ENCODE data around the gene ADARB2. TPM values are rescaled to one million over a fixed set of nuclear protein-coding genes. Genes with fewer than 3 reads are reported as not detected.

ADARB2 gene
- total RNA-seq, 3 donors from 2014 or later (not counting 1 experiment from before 2014, with no cell fraction given), result 0.27 to 0.78 (median 0.40) TPM

DNA sequence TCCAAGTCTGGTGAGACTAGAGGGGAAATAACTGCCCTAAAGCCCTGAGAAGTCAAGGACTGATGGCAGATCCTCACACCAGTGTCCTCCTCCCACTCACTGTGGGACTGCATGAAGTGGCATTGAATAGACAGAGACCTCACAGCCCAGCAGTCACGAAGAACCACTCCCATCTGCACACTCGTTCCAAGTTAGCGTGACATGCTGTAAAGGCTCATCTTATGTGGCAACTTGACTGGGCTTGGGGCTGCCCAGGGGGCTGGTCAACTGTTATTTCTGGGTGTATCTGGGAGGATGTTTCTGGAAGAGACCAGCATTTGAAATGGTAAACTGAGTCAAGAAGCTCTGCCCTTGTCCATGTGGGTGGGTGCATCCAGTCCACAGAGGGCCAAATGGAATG lies 104.7 kb downstream of the ADARB2 start:
- TF ChIP-seq, protein P1, sequence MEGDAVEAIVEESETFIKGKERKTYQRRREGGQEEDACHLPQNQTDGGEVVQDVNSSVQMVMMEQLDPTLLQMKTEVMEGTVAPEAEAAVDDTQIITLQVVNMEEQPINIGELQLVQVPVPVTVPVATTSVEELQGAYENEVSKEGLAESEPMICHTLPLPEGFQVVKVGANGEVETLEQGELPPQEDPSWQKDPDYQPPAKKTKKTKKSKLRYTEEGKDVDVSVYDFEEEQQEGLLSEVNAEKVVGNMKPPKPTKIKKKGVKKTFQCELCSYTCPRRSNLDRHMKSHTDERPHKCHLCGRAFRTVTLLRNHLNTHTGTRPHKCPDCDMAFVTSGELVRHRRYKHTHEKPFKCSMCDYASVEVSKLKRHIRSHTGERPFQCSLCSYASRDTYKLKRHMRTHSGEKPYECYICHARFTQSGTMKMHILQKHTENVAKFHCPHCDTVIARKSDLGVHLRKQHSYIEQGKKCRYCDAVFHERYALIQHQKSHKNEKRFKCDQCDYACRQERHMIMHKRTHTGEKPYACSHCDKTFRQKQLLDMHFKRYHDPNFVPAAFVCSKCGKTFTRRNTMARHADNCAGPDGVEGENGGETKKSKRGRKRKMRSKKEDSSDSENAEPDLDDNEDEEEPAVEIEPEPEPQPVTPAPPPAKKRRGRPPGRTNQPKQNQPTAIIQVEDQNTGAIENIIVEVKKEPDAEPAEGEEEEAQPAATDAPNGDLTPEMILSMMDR (IDR thresholded peaks at IDR 0.05), result no peak
- intact Hi-C loops (cut with micrococcal nuclease), result no loop called here
- no peaks in the 10 kb centered on the region for H3K27me3 ChIP-seq (ENCODE audit: control insufficient read depth, insufficient read depth, low read length)
- H3K36me3 ChIP-seq (ENCODE audit: control insufficient read depth, insufficient read depth, low read length), result no peaks in the 10 kb centered on the region
- no peak overlapping the region for H3K27ac ChIP-seq (ENCODE audit: low read length)
- peaks cover 0 to 13% of the 10 kb centered on the region in 2 donors for H3K27me3 Mint-ChIP-seq (ENCODE audit: low read depth in 2 of 2)
- no peak overlapping the region for H3K4me3 Mint-ChIP-seq
- H3K36me3 Mint-ChIP-seq, result no peaks in the 10 kb centered on the region
- no peaks in the 10 kb centered on the region for H3K9me3 Mint-ChIP-seq
- DNase-seq (no peak), ATAC-seq (no peak)
- H3K4me3 ChIP-seq (ENCODE audit: low read length), result no peak overlapping the region
- no peak overlapping the region for H3K27ac Mint-ChIP-seq
- H3K4me1 ChIP-seq (ENCODE audit: control insufficient read depth, insufficient read depth, low read length), result no peaks in the 10 kb centered on the region
- WGBS (ENCODE audit: insufficient coverage), result 97% methylated on average over 3 of the region's 3 CpGs
- H3K9me3 ChIP-seq (ENCODE audit: control insufficient read depth, insufficient read depth, low read length), result no peaks in the 10 kb centered on the region
- H3K4me1 Mint-ChIP-seq, result no peaks in the 10 kb centered on the region

DNA sequence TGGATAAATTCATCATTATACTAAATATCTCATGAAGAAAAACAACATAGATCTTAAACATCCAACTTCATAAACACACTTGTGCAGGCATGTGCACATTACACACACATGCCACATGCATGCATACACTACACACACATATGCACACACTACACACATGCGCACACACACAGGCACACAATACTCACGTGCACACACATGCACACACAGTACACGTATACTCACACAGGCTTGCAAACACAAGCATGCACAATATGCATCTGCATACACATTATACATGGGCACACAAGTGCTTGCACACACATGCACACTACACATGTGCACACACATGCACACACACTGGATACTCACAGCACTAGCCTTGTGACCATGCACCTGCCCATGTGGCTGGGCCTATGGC lies 105.2 kb downstream of the ADARB2 start:
- no peak overlapping the region for H3K27ac ChIP-seq (ENCODE audit: low read length)
- H3K27ac Mint-ChIP-seq, result no peak overlapping the region
- 87% methylated on average over 3 of the region's 3 CpGs for WGBS (ENCODE audit: insufficient coverage)
- ATAC-seq (peak in 1 of 3 donors; percentile 28), DNase-seq (no peak)
- no peaks in the 10 kb centered on the region for H3K27me3 ChIP-seq (ENCODE audit: control insufficient read depth, insufficient read depth, low read length)
- H3K4me1 ChIP-seq (ENCODE audit: control insufficient read depth, insufficient read depth, low read length), result no peaks in the 10 kb centered on the region
- no peaks in the 10 kb centered on the region for H3K36me3 ChIP-seq (ENCODE audit: control insufficient read depth, insufficient read depth, low read length)
- H3K36me3 Mint-ChIP-seq, result no peaks in the 10 kb centered on the region
- H3K9me3 Mint-ChIP-seq, result no peaks in the 10 kb centered on the region
- H3K4me3 Mint-ChIP-seq, result no peak overlapping the region
- H3K9me3 ChIP-seq (ENCODE audit: control insufficient read depth, insufficient read depth, low read length), result no peaks in the 10 kb centered on the region
- H3K27me3 Mint-ChIP-seq (ENCODE audit: low read depth in 2 of 2), result peaks cover 0 to 13% of the 10 kb centered on the region in 2 donors
- intact Hi-C loops (cut with micrococcal nuclease), result no loop called here
- H3K4me3 ChIP-seq (ENCODE audit: low read length), result no peak overlapping the region
- TF ChIP-seq, protein P1 (IDR thresholded peaks at IDR 0.05), result no peak
- H3K4me1 Mint-ChIP-seq, result no peaks in the 10 kb centered on the region

GRCh38 chr10:1631282-1631681 lies 106.0 kb downstream of the ADARB2 start:
- no peak for ATAC-seq
- intact Hi-C loops (cut with micrococcal nuclease), result no loop called here

DNA sequence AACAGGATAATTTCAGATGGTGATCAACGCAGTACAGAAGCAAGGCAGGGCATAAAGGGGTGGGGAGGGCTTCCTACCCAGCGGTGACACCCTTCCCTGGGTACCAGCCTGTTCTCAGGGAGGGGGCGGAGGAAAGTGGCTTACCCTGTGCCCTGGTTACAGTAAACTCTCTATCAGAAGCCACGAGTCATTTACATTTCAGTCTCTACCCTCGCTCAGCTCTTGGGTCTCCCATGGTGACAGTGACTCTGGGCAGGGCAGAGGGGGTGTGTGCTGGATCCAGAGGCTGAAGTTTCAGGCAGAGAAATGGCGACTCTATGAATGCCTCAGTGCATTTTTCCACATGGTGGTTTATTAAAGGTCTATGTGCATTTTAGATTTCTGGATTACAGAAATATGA lies 107.0 kb downstream of the ADARB2 start:
- H3K27ac ChIP-seq (ENCODE audit: low read length), result no peak overlapping the region
- intact Hi-C loops (cut with micrococcal nuclease), result no loop called here
- no peaks in the 10 kb centered on the region for H3K27me3 ChIP-seq (ENCODE audit: control insufficient read depth, insufficient read depth, low read length)
- H3K9me3 ChIP-seq (ENCODE audit: control insufficient read depth, insufficient read depth, low read length), result no peaks in the 10 kb centered on the region
- no peak overlapping the region for H3K4me3 Mint-ChIP-seq
- H3K4me3 ChIP-seq (ENCODE audit: low read length), result no peak overlapping the region
- TF ChIP-seq, protein P1 (IDR thresholded peaks at IDR 0.05), result no peak
- no peaks in the 10 kb centered on the region for H3K9me3 Mint-ChIP-seq
- peaks cover 0 to 6% of the 10 kb centered on the region in 2 donors for H3K27me3 Mint-ChIP-seq (ENCODE audit: low read depth in 2 of 2)
- 84% methylated on average over 6 of the region's 6 CpGs for WGBS (ENCODE audit: insufficient coverage)
- DNase-seq, result no peak
- H3K27ac Mint-ChIP-seq, result no peak overlapping the region
- no peaks in the 10 kb centered on the region for H3K36me3 ChIP-seq (ENCODE audit: control insufficient read depth, insufficient read depth, low read length)
- H3K4me1 ChIP-seq (ENCODE audit: control insufficient read depth, insufficient read depth, low read length), result no peaks in the 10 kb centered on the region
- ATAC-seq, result no peak
- H3K4me1 Mint-ChIP-seq, result no peaks in the 10 kb centered on the region
- no peaks in the 10 kb centered on the region for H3K36me3 Mint-ChIP-seq

More at GRCh38 chr10:1631282-1631681, 106.0 kb downstream of the ADARB2 start:
- Histone ChIP-seq H3K27ac (ENCODE audit: low read length) (no peak overlapping the region), H3K36me3 (ENCODE audit: control insufficient read depth, insufficient read depth, low read length) (no peaks in the 10 kb centered on the region), H3K9me3 (ENCODE audit: control insufficient read depth, insufficient read depth, low read length) (no peaks in the 10 kb centered on the region), H3K4me1 (ENCODE audit: control insufficient read depth, insufficient read depth, low read length) (no peaks in the 10 kb centered on the region), H3K27me3 (ENCODE audit: control insufficient read depth, insufficient read depth, low read length) (no peaks in the 10 kb centered on the region), H3K4me3 (ENCODE audit: low read length) (no peak overlapping the region)
- Mint-ChIP-seq H3K4me3 (no peak overlapping the region), H3K36me3 (no peaks in the 10 kb centered on the region), H3K9me3 (no peaks in the 10 kb centered on the region), H3K4me1 (no peaks in the 10 kb centered on the region), H3K27ac (no peak overlapping the region), H3K27me3 (ENCODE audit: low read depth in 2 of 2) (peaks cover 0 to 13% of the 10 kb centered on the region in 2 donors)
- TF ChIP-seq, protein P1 (IDR thresholded peaks at IDR 0.05), result no peak
- 67% methylated on average over 13 of the region's 13 CpGs for WGBS (ENCODE audit: insufficient coverage)
- peak in 1 of 2 donors; percentile 14 for DNase-seq
